GM23248 (cell line): Measurements from ENCODE around the gene ARHGEF1.

Experiments
- EZH2 ChIP-seq: fragments of 200-600 bp; sonication (generic); IDR thresholded peaks from 2 replicates; pipeline ENCODE4 v1.6.1; 2018; ENCODE audit warnings: antibody characterized with exemption, mild to moderate bottlenecking; ENCODE audit not compliant: insufficient read depth, poor library complexity, severe bottlenecking
- EZH2phosphoT487 ChIP-seq: fragments of 200-600 bp; sonication (generic); IDR thresholded peaks from 2 replicates; pipeline ENCODE4 v1.6.1; 2018; ENCODE audit warnings: antibody characterized with exemption, moderate library complexity, mild to moderate bottlenecking, low read depth; ENCODE audit not compliant: insufficient read depth

GRCh38 chr19:41894350-41894749 lies 11.4 kb downstream of the ARHGEF1 start:
- no peak for TF ChIP-seq EZH2
- no peak for TF ChIP-seq EZH2phosphoT487
